Skeletal muscle tissue (tissue), 4 donors: ENCODE results near the gene POP4. TPM values are rescaled to one million over a fixed set of nuclear protein-coding genes. Genes with fewer than 3 reads are reported as not detected.

ENCODE experiments used
- H3K27ac ChIP-seq: one replicate; pipeline ENCODE4 v1.7.0; 2013; ENCODE audit warnings: mild to moderate bottlenecking, low read depth, low read length, inconsistent platforms
- H3K27me3 ChIP-seq, 3 donors: one replicate each; pipeline ENCODE4 v1.7.0; 2013; ENCODE audit warnings: low read length in 3 of 3; ENCODE audit not compliant: control insufficient read depth in 3 of 3, insufficient read depth in 3 of 3
- H3K36me3 ChIP-seq, 3 donors: one replicate each; pipeline ENCODE4 v1.7.0; 2013; ENCODE audit warnings: low read length in 3 of 3; ENCODE audit not compliant: control insufficient read depth in 3 of 3, insufficient read depth in 3 of 3
- H3K4me1 ChIP-seq, 3 donors: one replicate each; pipeline ENCODE4 v1.7.0; 2013; ENCODE audit warnings: low read length in 3 of 3, mild to moderate bottlenecking in 3 of 3; ENCODE audit not compliant: control insufficient read depth in 3 of 3, insufficient read depth in 3 of 3
- H3K4me3 ChIP-seq, 3 donors: one replicate each; pipeline ENCODE4 v1.7.0; 2013; ENCODE audit warnings: low read length in 3 of 3
- H3K9ac ChIP-seq, 3 donors: one replicate each; pipeline ENCODE4 v1.7.0; 2013; ENCODE audit warnings: low read length in 3 of 3, mild to moderate bottlenecking in 3 of 3, moderate library complexity in 2 of 3, low read depth in 1 of 3
- H3K9me3 ChIP-seq, 3 donors: one replicate each; pipeline ENCODE4 v1.7.0; 2013; ENCODE audit warnings: low read length in 3 of 3; ENCODE audit not compliant: control insufficient read depth in 3 of 3
- total RNA-seq: library from RNA; depleted of rRNA; stranded (reverse); fragments of >200 nt; gene quantifications from one replicate; pipeline ENCODE4 v1.2.3, GENCODE V29; 2014
- donor health status: Osteomylitis.

POP4 gene
- total RNA-seq, 1 donor from 2014 or later, result 22.4 TPM

GRCh38 chr19:29664753-29665214, 58.7 kb downstream of the POP4 start:
- peaks cover 3 to 10% (median 5%) of the 10 kb centered on the region in 3 donors for H3K36me3 ChIP-seq
- H3K27me3 ChIP-seq, result no peaks in the 10 kb centered on the region
- no peaks in the 10 kb centered on the region for H3K9me3 ChIP-seq
- peaks cover 58 to 70% (median 59%) of the 10 kb centered on the region in 3 donors for H3K4me1 ChIP-seq
- peak overlapping the region; percentile 55 to 89 (median 86) for H3K4me3 ChIP-seq
- H3K9ac ChIP-seq, result peak overlapping the region; percentile 40 to 95 (median 69)
- peak overlapping the region; percentile 84 for H3K27ac ChIP-seq

- H3K4me1 ChIP-seq, result peaks cover 62 to 75% (median 62%) of the 10 kb centered on the region in 3 donors
- no peaks in the 10 kb centered on the region for H3K9me3 ChIP-seq
- peaks cover 3 to 10% (median 5%) of the 10 kb centered on the region in 3 donors for H3K36me3 ChIP-seq
- peak within 1 kb of the TSS; percentile 84 for H3K27ac ChIP-seq
- H3K4me3 ChIP-seq, result peak within 1 kb of the TSS; percentile 86 to 93 (median 89)
- no peaks in the 10 kb centered on the region for H3K27me3 ChIP-seq
- H3K9ac ChIP-seq, result peak within 1 kb of the TSS; percentile 84 to 95 (median 90)
Measured at GRCh38 chr19:29665215-29665825, 59.2 kb downstream of the POP4 start, which contains the start of gene PLEKHF1. Gene PLEKHF1 (plus strand): TSS chr19:29665461. CDS start chr19:29673840, 8,379 bp downstream.

- Histone ChIP-seq H3K27me3 (no peaks in the 10 kb centered on the region), H3K4me3 (peak overlapping the region; percentile 86 to 93 (median 89)), H3K27ac (peak overlapping the region; percentile 84), H3K36me3 (peaks cover 3 to 10% (median 5%) of the 10 kb centered on the region in 3 donors), H3K9ac (peak overlapping the region; percentile 84 to 95 (median 90)), H3K9me3 (no peaks in the 10 kb centered on the region), H3K4me1 (peaks cover 66 to 81% (median 67%) of the 10 kb centered on the region in 3 donors)
Measured at GRCh38 chr19:29665826-29666577, 59.9 kb downstream of the POP4 start.

Other genes starting within 250 kb of the POP4 start
- gene VSTM2B, start 80.3 kb upstream of the POP4 start, total RNA-seq, result not detected
- gene PLEKHF1, start 59.2 kb downstream of the POP4 start, total RNA-seq, result 16.7 TPM
- gene C19orf12, start 109.0 kb downstream of the POP4 start, total RNA-seq, result 17.2 TPM
- gene CCNE1, start 205.7 kb downstream of the POP4 start, total RNA-seq, result 9.9 TPM